OCI-LY7 (cell line): Measurements from ENCODE around the gene LYRM9.

Experiments
- EZH2phosphoT487 ChIP-seq: fragments of 200-600 bp; sonication (generic); IDR thresholded peaks from 2 replicates; pipeline ENCODE4 v1.6.1; 2018; ENCODE audit warnings: low read depth, borderline replicate concordance, mild to moderate bottlenecking, mixed run types, antibody characterized with exemption, low read length, moderate library complexity, mixed read lengths
- TF ChIP-seq, protein P1 (sequence below): fragments of 200-600 bp; sonication (generic); conservative IDR thresholded peaks from 2 replicates; pipeline ENCODE4 v1.5.1; 2014; ENCODE audit warnings: mild to moderate bottlenecking, antibody characterized with exemption, low read length, moderate library complexity, mixed read lengths

DNA sequence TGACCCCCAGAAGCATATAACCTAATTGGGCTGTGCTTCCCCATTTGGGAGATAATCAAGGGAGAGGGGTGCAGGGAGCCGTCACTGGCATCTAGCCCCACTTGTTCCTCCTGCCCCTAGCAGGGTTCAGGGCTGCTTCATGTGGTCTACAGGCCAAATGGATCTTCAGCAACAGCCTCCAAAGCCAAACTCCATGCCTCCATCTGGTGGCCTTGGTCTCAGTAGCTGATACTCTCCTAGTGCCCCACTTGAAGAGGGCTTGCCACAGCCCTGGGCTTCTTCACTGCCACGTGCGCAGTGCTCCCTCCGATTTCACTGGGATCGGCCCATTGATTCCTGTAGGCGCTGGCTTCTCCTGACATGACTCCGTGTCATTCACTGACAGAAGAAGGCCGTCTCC, 24.6 kb downstream of the LYRM9 start:
- TF ChIP-seq, protein P1, sequence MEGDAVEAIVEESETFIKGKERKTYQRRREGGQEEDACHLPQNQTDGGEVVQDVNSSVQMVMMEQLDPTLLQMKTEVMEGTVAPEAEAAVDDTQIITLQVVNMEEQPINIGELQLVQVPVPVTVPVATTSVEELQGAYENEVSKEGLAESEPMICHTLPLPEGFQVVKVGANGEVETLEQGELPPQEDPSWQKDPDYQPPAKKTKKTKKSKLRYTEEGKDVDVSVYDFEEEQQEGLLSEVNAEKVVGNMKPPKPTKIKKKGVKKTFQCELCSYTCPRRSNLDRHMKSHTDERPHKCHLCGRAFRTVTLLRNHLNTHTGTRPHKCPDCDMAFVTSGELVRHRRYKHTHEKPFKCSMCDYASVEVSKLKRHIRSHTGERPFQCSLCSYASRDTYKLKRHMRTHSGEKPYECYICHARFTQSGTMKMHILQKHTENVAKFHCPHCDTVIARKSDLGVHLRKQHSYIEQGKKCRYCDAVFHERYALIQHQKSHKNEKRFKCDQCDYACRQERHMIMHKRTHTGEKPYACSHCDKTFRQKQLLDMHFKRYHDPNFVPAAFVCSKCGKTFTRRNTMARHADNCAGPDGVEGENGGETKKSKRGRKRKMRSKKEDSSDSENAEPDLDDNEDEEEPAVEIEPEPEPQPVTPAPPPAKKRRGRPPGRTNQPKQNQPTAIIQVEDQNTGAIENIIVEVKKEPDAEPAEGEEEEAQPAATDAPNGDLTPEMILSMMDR = no peak
- no peak for TF ChIP-seq EZH2phosphoT487
